HG03159 (cell line): ENCODE data around the gene TEX10.
A peak's percentile ranks its signal among the peaks of the same experiment; 100 is the strongest.
"Not testable (repeated sequence)": the region's sequence is repeated elsewhere in the genome, so short reads cannot be mapped to it uniquely, and the experiment has no call there.

Source experiments
- ATAC-seq: cut with Tn5 transposase; IDR thresholded peaks from one replicate; pipeline ENCODE4 v1.9.1; 2021; ENCODE audit warnings: mild to moderate bottlenecking, moderate library complexity; ENCODE audit not compliant: unreplicated experiment

TEX10 gene

DNA sequence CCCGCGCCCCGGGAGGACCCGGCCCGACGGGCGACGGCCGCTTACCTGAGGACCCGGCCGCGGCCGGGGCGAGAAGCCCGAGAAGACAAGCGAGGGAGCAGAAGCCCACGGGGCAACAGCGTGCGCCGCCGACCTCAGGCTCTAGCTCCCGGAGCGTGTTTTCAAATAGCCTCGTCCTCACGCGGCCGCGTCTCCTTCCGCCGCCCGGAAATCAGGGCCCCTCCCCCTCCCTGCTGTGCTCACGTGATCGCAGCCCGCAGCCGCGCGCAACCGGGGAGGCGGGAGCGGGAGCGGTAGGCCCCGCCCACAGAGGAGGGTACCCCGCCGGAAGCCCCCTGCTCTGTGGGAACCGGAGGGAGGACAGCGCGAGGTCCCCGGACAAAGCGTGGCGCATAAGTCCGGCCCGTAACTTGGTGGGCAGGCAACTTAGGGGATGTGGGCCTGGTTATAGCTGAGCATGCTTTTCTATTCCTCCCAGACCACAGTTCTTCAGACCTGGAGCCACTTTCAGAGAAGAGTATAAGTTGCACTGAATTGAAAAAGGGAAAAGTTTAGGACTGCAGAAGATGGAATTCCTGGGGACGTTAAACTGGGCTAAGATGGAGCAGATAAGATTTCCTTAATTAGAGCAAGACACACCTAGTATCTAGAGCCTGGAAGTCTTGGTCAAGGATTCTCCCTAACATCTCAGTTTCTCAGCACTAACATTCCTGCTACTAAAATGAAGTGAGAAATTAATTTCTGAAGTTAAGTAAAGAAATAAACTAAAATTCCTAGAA, at the start of gene TEX10:
Gene TEX10, minus strand, starts transcription at position 216 of the 779 bp plus-strand sequence. CDS start 3,579 bp downstream, outside the sequence.
- peak; percentile 81 for ATAC-seq

DNA sequence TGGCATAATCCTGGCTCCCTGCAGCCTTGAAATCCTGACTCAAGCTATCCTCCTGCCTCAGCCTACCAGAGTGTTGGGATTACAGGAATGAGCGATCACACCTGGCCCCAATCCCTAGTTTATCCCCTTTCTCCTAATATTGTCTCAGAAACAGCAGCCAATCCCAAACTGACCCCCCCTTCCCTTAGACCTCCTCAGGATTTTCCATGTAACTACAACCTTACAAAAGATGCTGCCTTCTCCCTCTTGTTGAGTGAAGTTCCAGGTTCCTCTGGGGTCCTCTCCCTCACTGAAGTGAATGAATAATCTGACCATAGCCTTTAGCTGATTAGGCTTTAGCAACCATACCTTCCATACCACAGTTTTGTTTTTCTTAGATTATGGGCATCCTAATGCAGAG, 48.3 kb upstream of the TEX10 start:
- no peak for ATAC-seq

DNA sequence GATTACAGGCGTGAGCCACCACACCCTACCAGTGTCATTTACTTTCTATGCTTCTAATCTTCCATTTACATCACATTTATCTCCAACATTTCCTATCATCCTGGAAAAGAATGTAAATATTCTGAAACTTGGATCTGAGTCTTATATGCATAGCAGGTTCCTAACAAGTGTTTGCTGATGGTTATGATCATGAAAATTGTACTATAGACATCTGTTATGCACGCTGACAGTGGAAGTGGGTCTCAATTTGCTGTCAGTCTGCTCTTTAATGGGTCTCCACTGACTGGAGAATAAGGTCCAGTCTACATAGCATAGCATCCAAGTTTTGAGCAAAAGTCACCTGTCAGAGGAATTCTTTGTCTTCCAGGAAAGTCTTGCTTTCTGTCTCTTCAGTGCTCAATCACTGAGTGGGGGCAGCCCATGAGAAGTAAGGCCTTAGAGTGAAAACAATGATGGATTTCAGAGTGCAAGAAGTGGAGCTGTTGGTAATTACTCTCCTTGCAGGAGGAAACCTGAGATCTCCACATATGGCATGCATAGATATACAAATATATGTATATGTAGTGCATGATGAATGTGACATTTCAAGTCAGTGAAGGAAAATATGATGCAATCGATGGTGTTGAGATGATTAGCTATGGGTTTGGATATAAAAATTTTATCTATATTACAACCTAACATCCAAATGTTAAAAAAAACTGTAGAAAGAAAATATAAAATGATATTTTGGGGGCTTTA, 45.0 kb upstream of the TEX10 start:
- no peak for ATAC-seq

DNA sequence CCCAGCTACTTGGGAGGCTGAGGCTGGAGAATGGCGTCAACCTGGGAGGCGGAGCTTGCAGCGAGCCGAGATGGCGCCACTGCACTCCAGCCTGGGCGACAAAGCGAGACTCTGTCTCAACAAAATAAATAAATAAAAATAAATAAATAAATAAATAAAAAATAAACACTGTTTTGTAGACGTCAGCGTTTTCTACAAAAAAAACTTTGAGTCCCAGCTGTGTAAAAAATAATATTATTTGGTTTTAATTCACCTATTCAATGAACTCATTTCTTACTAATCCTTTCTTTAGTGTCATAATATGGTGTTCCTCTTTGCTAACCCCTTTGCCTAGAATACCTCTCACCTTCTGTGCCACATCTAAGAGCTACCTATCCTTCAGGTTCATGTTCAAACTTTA, 44.0 kb upstream of the TEX10 start:
- no peak for ATAC-seq

DNA sequence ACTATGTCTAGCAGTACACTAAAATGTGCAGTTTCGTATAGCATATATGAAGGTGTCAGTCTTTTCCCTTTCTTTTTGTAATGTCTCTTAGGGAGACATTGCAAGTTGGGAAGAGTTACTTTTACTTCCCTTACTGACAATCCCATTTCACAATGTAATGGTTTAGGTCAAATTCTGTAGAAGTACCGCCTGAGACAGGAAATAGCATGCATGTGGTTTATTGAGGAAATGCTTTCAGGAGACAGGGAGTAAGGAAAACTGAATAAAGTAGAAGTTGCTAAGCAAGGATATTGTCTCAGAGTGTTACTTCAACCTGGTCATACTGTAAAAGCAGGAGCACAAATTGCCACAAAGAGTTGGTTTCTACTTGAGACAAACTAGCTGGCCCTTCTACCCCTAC, 42.1 kb upstream of the TEX10 start:
- ATAC-seq: no peak

DNA sequence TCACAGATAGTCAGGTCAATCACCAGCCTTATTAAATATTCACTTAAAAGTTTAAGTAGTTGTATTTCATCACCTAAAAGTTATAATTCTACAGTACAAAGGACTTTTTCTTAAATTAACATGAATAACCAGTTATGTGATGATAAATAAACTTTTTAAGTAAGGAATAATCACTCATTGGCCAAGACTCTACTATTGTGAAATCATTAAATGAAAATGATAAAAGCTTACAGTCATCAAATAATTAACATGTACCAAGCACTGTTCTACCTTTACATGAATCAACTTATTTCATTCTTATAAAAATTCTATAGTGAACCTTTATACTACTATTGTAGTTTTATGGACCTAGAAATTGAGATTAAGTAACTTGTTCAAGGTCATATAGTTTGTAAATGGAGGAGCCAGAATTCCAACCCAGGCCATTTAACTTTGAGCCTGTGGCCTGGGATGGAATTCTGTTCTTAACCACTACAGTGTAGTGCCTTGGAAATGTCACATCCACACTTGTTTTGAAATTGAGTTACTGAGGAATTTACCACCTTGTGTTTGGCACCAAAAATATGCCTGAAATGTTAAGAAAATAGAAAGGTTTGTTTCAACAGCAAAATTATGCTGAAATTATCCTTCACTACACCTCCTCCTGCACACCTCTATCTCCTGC, 41.4 kb upstream of the TEX10 start:
- ATAC-seq: no peak

DNA sequence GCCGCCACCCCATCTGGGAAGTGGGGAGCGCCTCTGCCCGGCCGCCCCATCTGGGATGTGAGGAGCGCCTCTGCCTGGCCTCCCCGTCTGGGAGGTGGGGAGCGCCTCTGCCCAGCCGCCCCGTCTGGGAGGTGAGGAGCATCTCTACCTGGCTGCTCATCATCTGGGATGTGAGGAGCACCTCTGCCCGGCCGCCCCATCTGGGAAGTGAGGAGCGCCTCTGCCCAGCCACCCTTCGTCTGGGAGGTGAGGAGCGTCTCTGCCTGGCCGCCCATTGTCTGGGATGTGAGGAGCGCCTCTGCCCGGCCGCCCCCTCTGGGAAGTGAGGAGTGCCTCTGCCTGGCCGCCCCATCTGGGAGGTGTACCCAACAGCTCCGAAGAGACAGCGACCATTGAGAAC, 40.2 kb upstream of the TEX10 start:
- not testable (repeated sequence) for ATAC-seq

DNA sequence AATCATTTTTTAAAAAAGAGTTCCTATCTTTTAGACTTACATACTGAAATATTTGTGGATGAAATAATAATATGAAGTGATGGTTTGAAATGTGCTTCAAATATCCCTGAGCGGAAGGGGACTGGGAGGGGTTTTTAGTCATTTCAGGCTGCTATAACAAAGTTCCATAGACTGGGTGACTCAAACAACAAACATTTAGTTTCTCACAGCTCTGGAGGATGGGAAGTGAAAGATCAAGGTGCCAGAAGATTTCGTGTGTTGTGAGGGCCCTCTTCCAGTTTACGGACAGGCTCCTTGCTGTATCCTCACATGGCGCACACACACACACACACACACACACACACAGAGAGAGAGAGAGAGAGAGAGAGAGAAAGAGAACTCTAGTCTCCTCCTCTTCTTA, 27.1 kb upstream of the TEX10 start:
- ATAC-seq: no peak

DNA sequence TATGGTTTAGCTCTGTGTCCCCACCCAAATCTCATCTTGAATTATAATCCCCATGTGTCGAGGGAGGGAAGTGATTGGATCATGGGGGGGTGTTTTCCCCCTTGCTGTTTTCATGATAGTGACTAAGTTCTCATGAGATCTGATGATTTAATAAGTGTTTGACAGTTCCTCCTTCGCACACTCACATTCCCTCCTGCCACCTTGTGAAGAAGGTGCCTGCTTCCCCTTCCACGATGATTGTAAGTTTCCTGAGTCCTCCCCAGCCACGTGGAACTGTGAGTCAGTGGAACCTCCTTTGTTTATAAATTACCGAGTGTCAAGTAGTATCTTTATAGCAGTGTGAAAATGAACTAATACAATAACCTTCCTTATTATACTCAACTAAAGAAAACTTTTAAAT, 24.3 kb upstream of the TEX10 start:
- no peak for ATAC-seq

DNA sequence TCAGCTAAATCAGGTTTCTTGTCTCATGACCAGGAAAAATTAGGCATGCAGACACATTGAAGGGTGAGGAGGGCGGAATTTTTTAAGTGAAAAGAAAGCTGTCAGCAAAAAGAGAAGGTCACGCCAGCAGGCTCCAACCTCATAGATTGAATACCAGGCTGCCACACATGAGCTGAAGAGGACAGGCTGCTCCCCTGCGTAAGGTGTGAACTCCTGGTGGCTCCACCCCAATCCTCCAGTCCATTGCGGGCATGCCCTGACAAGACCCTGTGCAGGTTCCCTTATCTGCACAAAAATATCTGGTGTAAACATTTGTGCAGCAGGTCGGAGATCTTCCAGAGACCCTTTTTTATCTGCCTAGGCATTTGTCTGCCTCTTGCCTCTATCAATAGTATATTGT, 22.9 kb upstream of the TEX10 start:
- ATAC-seq: no peak

DNA sequence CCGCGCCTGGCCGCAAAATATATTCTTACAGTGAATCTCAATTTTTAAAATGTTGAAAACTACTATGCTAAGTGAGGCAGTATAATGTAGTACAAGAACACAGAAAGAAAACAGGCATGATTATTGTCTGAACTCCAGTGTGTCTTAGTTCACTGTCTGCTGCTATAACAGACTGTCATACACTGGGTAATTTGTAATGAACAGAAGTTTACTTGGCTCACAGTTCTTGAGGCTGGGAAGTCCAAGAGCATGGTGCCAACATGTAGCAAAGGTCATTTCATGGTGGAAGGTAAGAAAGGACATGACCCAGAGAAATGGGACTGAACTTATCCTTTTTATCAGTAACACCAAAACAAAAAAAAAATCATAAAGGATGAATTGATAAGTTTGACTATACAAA, 19.9 kb upstream of the TEX10 start:
- ATAC-seq: no peak

DNA sequence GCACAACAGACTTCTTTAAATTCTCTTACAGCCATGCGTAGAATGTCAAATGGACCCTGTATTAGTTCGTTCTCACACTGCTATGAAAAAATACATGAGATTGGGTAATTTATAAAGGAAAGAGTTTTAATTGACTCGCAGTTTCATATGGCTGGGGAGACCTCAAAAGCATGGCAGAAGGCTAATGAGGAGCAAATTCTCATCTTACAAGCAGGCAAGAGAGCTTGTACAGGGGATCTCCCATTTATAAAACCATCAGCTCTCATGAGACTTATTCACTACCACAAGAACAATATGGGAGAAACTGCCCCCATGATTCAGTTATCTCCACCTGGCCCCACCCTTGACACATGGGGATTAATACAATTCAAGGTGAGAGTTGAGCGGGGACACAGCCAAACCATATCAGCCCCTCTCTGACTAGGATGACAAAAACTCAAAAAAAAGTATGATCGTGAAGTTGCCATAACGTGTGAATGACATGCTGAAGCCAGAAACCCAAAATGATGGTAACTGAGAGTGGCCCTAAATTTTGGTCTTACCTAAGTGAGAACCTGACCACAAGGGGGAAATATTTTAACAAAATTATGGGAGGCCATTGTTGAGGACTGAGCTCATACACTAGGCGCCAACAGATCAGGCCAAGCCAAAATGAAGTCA, 17.5 kb upstream of the TEX10 start:
- ATAC-seq: no peak

DNA sequence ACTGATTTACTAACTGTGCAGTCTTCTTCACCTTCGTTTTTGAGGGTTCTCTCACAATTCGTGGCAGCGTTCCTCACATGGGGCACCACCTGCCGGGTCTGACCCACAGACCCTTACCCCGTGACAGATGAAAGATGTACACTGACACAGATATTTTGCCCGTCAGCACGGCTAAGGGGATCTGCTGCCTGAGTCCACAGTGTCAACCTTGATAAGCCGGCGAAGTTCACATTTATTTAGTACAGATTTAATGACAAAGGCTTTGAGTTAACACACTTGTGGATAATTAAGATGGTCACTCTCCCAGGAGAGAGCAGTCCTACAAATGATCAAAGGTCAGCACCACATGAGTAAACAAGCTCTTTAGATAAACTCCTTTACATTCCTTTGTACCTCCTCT, 15.9 kb upstream of the TEX10 start:
- ATAC-seq: no peak

DNA sequence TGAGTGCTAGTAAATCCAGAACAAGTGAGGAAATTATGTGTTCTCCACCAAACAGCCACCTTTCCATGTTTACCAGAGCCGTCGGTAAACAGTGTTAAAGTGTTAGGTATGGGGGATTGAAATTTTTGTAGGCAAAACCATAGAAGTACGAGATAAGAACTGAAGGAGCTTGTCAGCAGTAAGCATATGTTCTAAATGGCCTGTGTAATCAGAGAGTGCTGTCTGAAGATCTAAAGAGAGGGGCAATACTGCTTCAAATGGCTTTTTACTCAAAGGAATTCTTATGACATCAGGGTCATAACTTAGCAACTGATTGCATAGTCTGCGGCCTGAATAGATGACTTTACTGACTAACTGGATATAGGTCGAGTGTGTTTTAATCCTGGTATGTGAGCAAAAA, 13.4 kb upstream of the TEX10 start:
- ATAC-seq: no peak

DNA sequence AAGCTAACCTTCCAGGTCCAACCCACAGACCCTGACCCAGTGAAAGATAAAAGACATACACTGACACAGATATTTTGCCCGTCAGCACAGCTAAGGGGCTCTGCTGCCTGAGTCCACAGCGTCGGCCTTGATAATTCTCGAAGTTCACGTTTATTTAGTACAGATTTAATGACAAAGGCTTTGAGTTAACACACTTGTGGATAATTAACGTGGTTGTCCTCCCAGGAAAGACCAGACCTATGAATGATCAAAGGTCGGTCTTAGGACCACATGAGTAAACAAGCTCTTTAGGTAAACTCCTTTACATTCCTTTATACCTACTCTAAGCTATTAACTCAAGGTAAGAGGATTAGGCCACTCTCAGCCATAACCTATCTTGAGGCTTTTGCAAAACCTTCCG, 11.3 kb upstream of the TEX10 start:
- no peak for ATAC-seq

DNA sequence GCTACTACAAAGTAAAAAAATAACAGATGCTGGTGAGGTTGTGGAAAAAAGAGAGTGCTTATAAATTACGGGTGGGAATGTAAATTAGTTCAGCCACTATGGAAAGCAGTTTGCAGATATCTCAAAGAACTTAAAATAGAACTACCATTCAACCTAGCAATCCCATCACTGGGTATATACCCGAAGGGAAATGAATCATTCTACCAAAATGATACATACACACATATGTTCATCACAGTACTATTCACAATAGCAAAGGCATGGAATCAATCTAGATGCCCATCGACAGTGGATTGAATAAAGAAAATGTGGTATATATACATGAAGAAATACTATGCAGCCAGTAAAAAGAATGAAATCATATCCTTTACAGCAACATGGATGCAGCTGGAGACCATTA, 6.3 kb upstream of the TEX10 start:
- ATAC-seq: no peak

DNA sequence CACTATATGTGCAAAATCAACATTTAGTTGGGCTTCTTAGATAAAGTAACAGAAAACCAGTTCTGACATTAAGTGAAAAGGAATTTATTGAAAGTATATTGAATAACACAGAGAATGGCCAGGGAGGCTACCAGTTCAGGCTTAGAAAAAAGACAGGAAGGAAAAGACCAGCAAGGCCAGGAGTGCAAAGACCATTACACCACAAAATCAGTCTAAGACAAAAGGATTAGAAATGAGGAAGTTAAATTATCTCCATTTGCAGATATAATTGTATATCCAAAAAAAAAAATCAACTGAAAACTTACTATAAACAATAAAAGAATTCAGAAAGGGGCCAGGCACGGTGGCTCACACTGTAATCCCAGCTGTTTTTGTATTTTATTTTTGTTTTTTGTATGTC, 4.8 kb upstream of the TEX10 start:
- no peak for ATAC-seq

DNA sequence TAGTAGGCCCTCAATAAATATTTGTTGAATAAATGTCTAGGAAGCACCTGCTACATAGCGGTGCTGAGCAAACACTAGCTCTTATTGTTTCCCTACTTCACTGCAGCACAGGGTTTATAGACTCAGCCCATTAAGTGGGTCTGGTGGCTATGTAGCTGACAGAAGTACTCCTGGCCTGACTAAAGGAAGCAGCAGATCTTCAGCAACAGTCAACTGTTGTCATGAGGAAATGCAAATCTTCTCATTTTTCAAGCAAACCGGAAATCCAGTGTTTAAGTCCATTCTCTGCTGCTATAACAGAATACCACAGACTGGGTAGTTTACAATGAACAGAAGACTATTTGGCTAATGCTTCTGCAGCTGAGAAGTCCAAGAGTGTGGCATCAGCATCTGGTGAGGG, 2.8 kb upstream of the TEX10 start:
- ATAC-seq: no peak

DNA sequence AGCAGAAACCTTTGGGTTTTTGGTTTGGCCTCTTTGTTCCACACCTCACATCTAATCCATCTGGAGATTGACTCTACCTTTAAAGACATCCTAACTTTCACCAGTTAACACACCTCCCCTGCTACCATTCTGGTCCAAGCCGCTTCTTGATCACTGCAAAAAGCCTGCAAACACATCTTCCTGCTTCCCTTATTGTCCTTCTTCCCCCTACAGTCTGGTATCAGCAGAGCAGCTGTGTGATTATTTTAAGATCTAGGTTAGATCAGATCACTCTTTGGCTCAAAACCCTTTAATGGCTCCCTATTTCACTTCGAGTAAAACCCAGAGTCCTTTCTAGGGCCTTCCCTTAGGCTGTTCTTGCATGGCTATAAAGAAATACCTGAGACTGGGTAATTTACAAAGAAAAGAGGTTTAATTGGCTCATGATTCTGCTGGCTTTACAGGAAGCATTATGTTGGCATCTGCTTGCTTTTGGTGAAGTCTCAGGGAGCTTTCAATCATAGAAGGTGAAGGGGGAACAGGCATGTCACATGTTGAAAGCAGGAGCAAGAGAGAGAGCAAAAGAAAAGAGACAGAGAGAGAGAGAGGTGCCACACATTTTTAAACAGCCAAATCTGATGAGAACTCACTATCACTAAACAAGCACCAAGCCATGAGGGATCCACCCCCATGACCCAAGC, 1.5 kb upstream of the TEX10 start:
- ATAC-seq: no peak

DNA sequence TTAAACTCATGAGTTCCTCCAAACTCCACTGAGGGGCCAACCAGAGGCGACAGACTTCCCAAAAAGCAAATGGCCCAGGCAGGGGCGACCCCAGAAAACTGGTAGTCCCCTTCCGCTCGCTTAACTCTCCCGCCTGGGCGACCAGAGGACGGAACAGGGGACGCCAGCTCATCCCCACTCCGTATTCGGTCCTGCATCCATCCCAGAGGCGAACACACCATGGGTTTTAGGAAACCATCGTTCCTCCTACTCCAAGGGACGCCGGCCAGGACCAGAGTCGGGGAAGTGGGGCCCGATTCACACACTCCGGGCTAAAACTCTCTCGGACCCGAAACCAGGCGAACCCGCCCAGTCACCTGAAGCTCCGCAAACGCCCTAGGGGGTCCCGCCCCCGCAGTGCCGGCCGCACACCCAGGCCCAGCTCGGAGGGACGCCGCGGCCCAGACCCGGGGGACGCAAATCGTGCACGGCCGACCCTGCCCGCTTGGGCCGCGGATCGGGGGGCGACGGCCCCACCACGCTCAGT, 478 bp downstream of the TEX10 start:
- peak; percentile 38 for ATAC-seq

DNA sequence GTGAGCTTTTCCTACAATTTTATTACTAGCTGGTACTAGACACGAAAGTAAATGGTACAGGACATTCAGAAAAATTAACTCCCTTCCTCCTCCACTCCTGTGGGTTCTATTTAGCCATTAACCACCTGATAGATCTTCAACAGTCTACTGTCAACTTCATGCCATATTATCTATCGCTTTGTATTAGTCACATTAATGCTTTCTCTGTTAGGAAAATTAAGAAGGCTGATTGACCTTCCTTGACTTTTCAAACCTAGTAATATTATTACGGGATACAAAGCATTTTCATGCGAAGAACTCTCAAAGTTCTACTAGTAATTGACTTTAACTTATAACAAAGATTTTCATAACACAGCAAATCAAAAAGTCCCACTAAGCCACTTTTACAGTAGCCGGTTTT, 1.2 kb downstream of the TEX10 start:
- ATAC-seq: no peak
